Small intestine (tissue), 7 donors: ENCODE measurements around the gene PPM1N. TPM values are rescaled to one million over a fixed set of nuclear protein-coding genes. Genes with fewer than 3 reads are reported as not detected.

ENCODE experiments used
- DNase-seq, 2 donors: peaks; one replicate each; pipeline versions ENCODE4 v3.0.0 to v3.0.0-alpha.2; 2013
- FAIRE-seq: peaks from 2 replicates; lab custom pipeline; 2012; peaks lifted over from hg19 to GRCh38; lab: Jason Lieb, UNC
- H3K27ac ChIP-seq, 3 donors: one replicate each; pipeline ENCODE4 v1.5.1; 2013; ENCODE audit warnings: low read length in 2 of 3, mild to moderate bottlenecking in 2 of 3, control low read depth in 1 of 3, inconsistent platforms in 1 of 3, low read depth in 1 of 3, moderate library complexity in 1 of 3
- H3K27me3 ChIP-seq, 3 donors: one replicate each; pipeline ENCODE4 v1.6.1; 2013; ENCODE audit warnings: low read length in 3 of 3, inconsistent platforms in 1 of 3; ENCODE audit not compliant: control insufficient read depth in 3 of 3, insufficient read depth in 3 of 3
- H3K36me3 ChIP-seq, 3 donors: one replicate each; pipeline ENCODE4 v1.6.1; 2013; ENCODE audit warnings: low read length in 3 of 3, inconsistent platforms in 1 of 3, low read depth in 1 of 3, mild to moderate bottlenecking in 1 of 3, moderate library complexity in 1 of 3; ENCODE audit not compliant: control insufficient read depth in 3 of 3, insufficient read depth in 2 of 3
- H3K4me1 ChIP-seq, 3 donors: one replicate each; pipeline ENCODE4 v1.6.1; 2013; ENCODE audit warnings: low read length in 2 of 3, inconsistent platforms in 1 of 3, low read depth in 1 of 3, mild to moderate bottlenecking in 1 of 3, moderate library complexity in 1 of 3; ENCODE audit not compliant: control insufficient read depth in 3 of 3, insufficient read depth in 2 of 3
- H3K4me3 ChIP-seq, 3 donors: one replicate each; pipeline ENCODE4 v1.5.1; 2013; ENCODE audit warnings: low read length in 3 of 3, control low read depth in 1 of 3, inconsistent platforms in 1 of 3, low read depth in 1 of 3, mild to moderate bottlenecking in 1 of 3, moderate library complexity in 1 of 3
- H3K9me3 ChIP-seq, 2 donors: one replicate each; pipeline ENCODE4 v1.6.1; 2013; ENCODE audit warnings: low read depth in 1 of 2, low read length in 1 of 2; ENCODE audit not compliant: control insufficient read depth in 2 of 2, insufficient read depth in 1 of 2
- WGBS, 3 donors: extraction: QIAGEN DNeasy Blood & Tissue Kit; methylation state at CpG; one replicate each; pipeline ENCODE4 v1.1.7; 2013; 5-methylcytosine and 5-hydroxymethylcytosine counted together
- polyA plus RNA-seq, 4 donors: library from polyadenylated mRNA; stranded (reverse) in 3 of 4; unstranded in 1 of 4; fragments of 200-250 nt in 3 of 4; fragments of 120-200 nt in 1 of 4; gene quantifications; one replicate each; pipeline versions ENCODE4 v1.2.1 to v1.2.3, GENCODE V29; 2013
- donor health status: healthy with polysubstance abuse.
- donor health status: control.
- donor health status: control.
- donor health status: Bipolar disorder and iron deficiency.
- donor health status: healthy.

PPM1N gene
- polyA plus RNA-seq, 4 donors, result 0.65 to 1.9 (median 1.5) TPM

DNA sequence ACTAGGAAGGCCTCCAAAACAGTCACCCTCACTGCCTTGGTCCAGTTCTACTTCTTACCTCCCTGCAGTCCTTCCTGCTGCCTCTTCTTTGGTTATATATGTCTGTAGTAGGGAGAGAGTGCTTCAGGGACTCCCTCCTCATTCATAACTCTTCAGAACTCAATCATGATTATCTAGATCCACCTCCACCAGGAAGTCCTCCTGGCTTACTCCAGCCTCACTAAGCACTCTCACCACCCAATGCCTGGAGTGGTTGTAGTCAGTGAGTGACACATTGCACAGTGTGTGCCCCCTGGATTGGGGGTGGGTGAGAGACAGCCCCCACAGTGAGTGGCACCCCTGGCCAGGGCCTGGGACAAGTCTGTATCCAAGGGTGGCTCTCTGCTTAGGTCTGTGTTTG lies 40.5 kb upstream of the PPM1N start:
- no peak overlapping the region for H3K4me3 ChIP-seq
- no peak overlapping the region for H3K27ac ChIP-seq
- no peaks in the 10 kb centered on the region for H3K9me3 ChIP-seq
- H3K36me3 ChIP-seq, result no peaks in the 10 kb centered on the region
- FAIRE-seq, result no peak
- no peaks in the 10 kb centered on the region for H3K27me3 ChIP-seq
- no peak for DNase-seq
- H3K4me1 ChIP-seq, result peaks cover 2 to 16% (median 6%) of the 10 kb centered on the region in 3 donors

DNA sequence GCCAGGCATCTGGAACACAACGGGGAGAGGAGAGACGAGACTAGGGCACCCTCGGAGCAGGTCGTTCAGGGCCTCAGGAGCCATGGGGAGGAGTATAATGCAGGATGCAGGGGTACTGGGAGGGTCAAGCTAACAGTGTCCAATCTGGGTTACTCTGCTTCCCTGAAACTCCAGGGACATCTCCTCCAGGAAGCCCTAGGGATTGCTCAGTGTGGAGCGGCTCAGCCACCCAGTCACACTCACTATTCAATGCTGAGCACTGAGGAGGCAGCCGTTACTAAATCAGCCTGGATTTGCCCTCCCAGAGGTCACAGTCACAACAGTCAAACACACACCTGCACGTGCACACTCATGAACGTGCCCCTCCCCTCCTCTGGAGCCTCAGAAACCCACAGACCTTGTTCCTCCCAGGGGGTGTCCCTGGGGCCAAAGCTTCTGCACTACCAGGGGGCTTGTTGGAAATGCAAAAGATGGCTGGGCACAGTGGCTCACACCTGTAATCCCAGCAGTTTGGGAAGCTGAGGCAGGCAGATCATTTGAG lies 37.4 kb upstream of the PPM1N start:
- DNase-seq (no peak), FAIRE-seq (no peak)
- H3K36me3 ChIP-seq, result no peaks in the 10 kb centered on the region
- H3K9me3 ChIP-seq, result no peaks in the 10 kb centered on the region
- H3K27me3 ChIP-seq, result peaks cover 0 to 9% (median 0%) of the 10 kb centered on the region in 3 donors
- no peak overlapping the region for H3K4me3 ChIP-seq
- WGBS, 3 donors, result 40 to 54% (median 48%) methylated on average over 8 of the region's 8 CpGs
- H3K4me1 ChIP-seq, result peaks cover 2 to 7% (median 3%) of the 10 kb centered on the region in 3 donors
- H3K27ac ChIP-seq, result no peak overlapping the region

GRCh38 chr19:45462174-45462573 lies 36.1 kb upstream of the PPM1N start:
- Histone ChIP-seq H3K9me3 (no peaks in the 10 kb centered on the region), H3K4me1 (peaks cover 0 to 3% (median 2%) of the 10 kb centered on the region in 3 donors), H3K4me3 (no peak overlapping the region), H3K27ac (no peak overlapping the region), H3K36me3 (no peaks in the 10 kb centered on the region), H3K27me3 (peaks cover 0 to 15% (median 0%) of the 10 kb centered on the region in 3 donors)
- FAIRE-seq, result no peak
- WGBS, 3 donors, result 52 to 60% (median 54%) methylated on average over 4 of the region's 4 CpGs
- DNase-seq, result no peak

- no peak for DNase-seq
- Histone ChIP-seq H3K27ac (no peak overlapping the region), H3K36me3 (no peaks in the 10 kb centered on the region), H3K4me1 (peaks cover 0 to 9% (median 4%) of the 10 kb centered on the region in 3 donors), H3K9me3 (no peaks in the 10 kb centered on the region), H3K4me3 (no peak overlapping the region), H3K27me3 (peaks cover 0 to 16% (median 0%) of the 10 kb centered on the region in 3 donors)
- WGBS, 3 donors, result 62 to 71% (median 62%) methylated on average over 4 of the region's 4 CpGs
- no peak for FAIRE-seq
These were observed 35.0 kb upstream of the PPM1N start for GRCh38 chr19:45463241-45463640.

- DNase-seq (no peak), FAIRE-seq (no peak)
- H3K9me3 ChIP-seq, result no peaks in the 10 kb centered on the region
- H3K36me3 ChIP-seq, result no peaks in the 10 kb centered on the region
- no peak overlapping the region for H3K4me3 ChIP-seq
- 77 to 85% (median 84%) methylated on average over 2 of the region's 2 CpGs for WGBS, 3 donors
- peaks cover 0 to 14% (median 4%) of the 10 kb centered on the region in 3 donors for H3K4me1 ChIP-seq
- H3K27me3 ChIP-seq, result peaks cover 0 to 16% (median 0%) of the 10 kb centered on the region in 3 donors
- no peak overlapping the region for H3K27ac ChIP-seq
These were observed 34.0 kb upstream of the PPM1N start for GRCh38 chr19:45464274-45464673.

GRCh38 chr19:45464852-45465441 lies 33.3 kb upstream of the PPM1N start:
- Histone ChIP-seq H3K9me3 (no peaks in the 10 kb centered on the region), H3K27ac (no peak overlapping the region), H3K4me1 (peaks cover under 1 to 15% (median 4%) of the 10 kb centered on the region in 3 donors), H3K27me3 (peaks cover 0 to 16% (median 0%) of the 10 kb centered on the region in 3 donors), H3K4me3 (no peak overlapping the region), H3K36me3 (no peaks in the 10 kb centered on the region)
- 51 to 60% (median 57%) methylated on average over 7 to 8 of the region's 8 CpGs for WGBS, 3 donors
- no peak for DNase-seq
- no peak for FAIRE-seq

GRCh38 chr19:45467115-45467455 lies 31.2 kb upstream of the PPM1N start:
- DNase-seq, result no peak

DNA sequence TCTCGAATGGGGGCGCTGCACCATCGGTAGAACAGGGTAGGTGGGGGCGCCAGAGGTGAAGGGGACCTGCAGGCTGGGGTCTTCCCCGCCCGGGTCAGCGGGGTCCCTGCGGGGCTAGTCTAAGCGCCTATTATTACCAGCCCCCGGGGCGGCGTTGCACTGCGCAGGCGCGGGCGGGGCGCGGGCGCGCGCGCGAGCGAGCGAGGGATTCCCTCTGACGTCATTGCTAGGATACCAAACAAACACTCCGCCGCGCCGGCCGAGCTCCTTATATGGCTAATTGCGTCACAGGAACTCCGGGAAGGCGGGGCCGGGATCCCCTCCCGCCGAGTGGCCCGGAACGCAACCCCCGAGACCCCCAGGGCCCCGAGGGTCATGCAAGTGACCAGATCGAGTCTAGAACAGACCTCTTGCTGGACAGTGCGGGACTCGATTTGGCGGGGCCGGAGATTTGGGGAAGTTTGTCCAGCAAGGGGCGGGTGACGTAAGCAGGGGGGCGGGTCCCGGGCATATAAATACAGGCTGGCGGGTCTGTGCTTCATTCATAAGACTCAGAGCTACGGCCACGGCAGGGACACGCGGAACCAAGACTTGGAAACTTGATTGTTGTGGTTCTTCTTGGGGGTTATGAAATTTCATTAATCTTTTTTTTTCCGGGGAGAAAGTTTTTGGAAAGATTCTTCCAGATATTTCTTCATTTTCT lies 30.6 kb upstream of the PPM1N start, which contains the start of gene FOSB:
TSS of gene FOSB (plus strand) at position 541 of the 703 bp plus-strand sequence. CDS start 591 bp downstream, outside the sequence.
- H3K9me3 ChIP-seq, result no peaks in the 10 kb centered on the region
- 0 to 1% (median 0%) methylated on average over 54 to 56 of the region's 56 CpGs for WGBS, 3 donors
- H3K27ac ChIP-seq, result peak within 1 kb of the TSS; percentile 35 to 96 (median 93)
- DNase-seq (peak; percentile 94 to 96), FAIRE-seq (no peak)
- peak within 1 kb of the TSS; percentile 49 to 84 (median 58) for H3K4me3 ChIP-seq
- peaks cover 2 to 22% (median 4%) of the 10 kb centered on the region in 3 donors for H3K4me1 ChIP-seq
- peaks cover 0 to 38% (median 0%) of the 10 kb centered on the region in 3 donors for H3K27me3 ChIP-seq
- no peaks in the 10 kb centered on the region for H3K36me3 ChIP-seq

More at GRCh38 chr19:45467115-45467455, 31.2 kb upstream of the PPM1N start:
- Histone ChIP-seq H3K36me3 (no peaks in the 10 kb centered on the region), H3K27ac (peak overlapping the region in 1 of 3 donors; percentile 96), H3K9me3 (no peaks in the 10 kb centered on the region), H3K27me3 (peaks cover 0 to 33% (median 0%) of the 10 kb centered on the region in 3 donors), H3K4me3 (peak overlapping the region in 2 of 3 donors; percentile 58 to 84), H3K4me1 (peaks cover 2 to 20% (median 4%) of the 10 kb centered on the region in 3 donors)
- FAIRE-seq, result no peak
- 2% methylated on average over 11 of the region's 11 CpGs for WGBS, 3 donors
